ENCODE measurements around the gene CDAN1.

- TF ChIP-seq CTCF (conservative IDR thresholded peaks at IDR 0.05; ENCODE audit: low read depth, low read length), result no peak
- TF ChIP-seq BHLHE40 (IDR thresholded peaks at IDR 0.05; ENCODE audit: low read depth, low read length), result no peak
- no peak for TF ChIP-seq ELK1 (IDR thresholded peaks at IDR 0.05; ENCODE audit: borderline replicate concordance, low read depth, low read length)
- TF ChIP-seq USF2 (IDR thresholded peaks at IDR 0.05; ENCODE audit: low read depth, low read length), result no peak
- no peak for TF ChIP-seq POLR2A (IDR thresholded peaks at IDR 0.05; ENCODE audit: low read depth, low read length)
- no peak for TF ChIP-seq RCOR1 (IDR thresholded peaks at IDR 0.05; ENCODE audit: insufficient replicate concordance, low read length)
- no peak for TF ChIP-seq FOS (IDR thresholded peaks at IDR 0.05; ENCODE audit: low read depth, low read length)
- no peak for TF ChIP-seq MXI1 (IDR thresholded peaks at IDR 0.05; ENCODE audit: borderline replicate concordance, low read depth, low read length)
- TF ChIP-seq RAD21 (IDR thresholded peaks at IDR 0.05; ENCODE audit: low read length), result no peak
- no peak for TF ChIP-seq NFE2L2 (IDR thresholded peaks at IDR 0.05; ENCODE audit: low read depth, low read length)
These were observed 10.8 kb downstream of the CDAN1 start for GRCh38 chr15:42726114-42726513.

Data from IMR-90 (cell line).